T-helper 2 cell treated with Interferon-gamma antibody and Interleukin-4, amounts not matched to agents 5 μg/mL and 100 μg/mL, for 36 hours (primary cell): ENCODE data around the gene BPHL.
"Not testable (repeated sequence)": the region's sequence is repeated elsewhere in the genome, so short reads cannot be mapped to it uniquely, and the experiment has no call there.

Source experiments
- DNase-seq: peaks from one replicate; pipeline ENCODE4 v3.0.0; 2021; ENCODE audit warnings: low spot score
- H3K27ac Mint-ChIP-seq: one replicate; pipeline ENCODE4 v1.8.0; 2021; ENCODE audit warnings: mild to moderate bottlenecking, mixed read lengths
- H3K27me3 Mint-ChIP-seq: one replicate; pipeline ENCODE4 v1.8.0; 2021; ENCODE audit warnings: low read depth, mixed read lengths
- H3K36me3 Mint-ChIP-seq: one replicate; pipeline ENCODE4 v1.8.0; 2021; ENCODE audit warnings: low read depth, mixed read lengths
- H3K4me1 Mint-ChIP-seq: one replicate; pipeline ENCODE4 v1.8.0; 2021; ENCODE audit warnings: low read depth, mixed read lengths
- H3K4me3 Mint-ChIP-seq: one replicate; pipeline ENCODE4 v1.8.0; 2022; ENCODE audit warnings: mild to moderate bottlenecking, moderate library complexity, mixed read lengths
- H3K9me3 Mint-ChIP-seq: one replicate; pipeline ENCODE4 v1.8.0; 2021; ENCODE audit warnings: mixed read lengths

Gene BPHL

DNA sequence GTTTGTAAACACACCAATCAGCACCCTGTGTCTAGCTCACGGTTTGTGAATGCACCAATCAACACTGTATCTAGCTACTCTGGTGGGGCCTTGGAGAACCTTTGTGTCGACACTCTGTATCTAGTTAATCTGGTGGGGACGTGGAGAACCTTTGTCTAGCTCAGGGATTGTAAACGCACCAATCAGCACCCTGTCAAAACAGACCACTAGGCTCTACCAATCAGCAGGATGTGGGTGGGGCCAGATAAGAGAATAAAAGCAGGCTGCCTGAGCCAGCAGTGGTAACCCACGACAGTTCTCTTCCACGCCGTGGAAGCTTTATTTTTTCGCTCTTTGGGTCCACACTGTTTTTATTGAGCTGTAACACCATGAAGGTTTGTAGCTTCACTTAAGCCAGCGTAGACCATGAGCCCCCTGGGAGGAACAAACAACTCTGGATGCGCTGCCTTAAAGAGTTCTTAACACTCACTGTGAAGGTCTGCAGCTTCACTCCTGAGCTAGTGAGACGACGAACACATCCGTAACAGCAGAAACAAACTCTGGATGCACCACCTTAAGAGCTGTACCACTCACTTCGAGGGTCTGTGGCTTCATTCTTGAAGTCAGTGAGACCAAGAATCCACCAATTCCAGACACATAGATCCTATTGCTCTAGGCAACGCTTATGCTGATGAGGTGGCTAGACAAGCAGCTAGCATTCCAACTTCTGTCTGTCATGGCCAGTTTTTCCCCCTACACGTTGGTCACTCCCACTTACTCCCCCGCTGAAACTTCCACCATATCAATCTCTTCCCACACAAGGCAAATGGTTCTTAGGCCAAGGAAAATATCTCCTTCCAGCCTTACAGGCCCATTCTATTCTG, 53.0 kb downstream of the BPHL start:
- H3K27me3 Mint-ChIP-seq: peaks cover 12% of the 10 kb centered on the region
- not testable (repeated sequence) for H3K4me3 Mint-ChIP-seq, H3K9me3 Mint-ChIP-seq, H3K27ac Mint-ChIP-seq, DNase-seq, H3K36me3 Mint-ChIP-seq, H3K4me1 Mint-ChIP-seq

- H3K27me3 Mint-ChIP-seq, H3K4me3 Mint-ChIP-seq, H3K36me3 Mint-ChIP-seq, H3K27ac Mint-ChIP-seq, H3K9me3 Mint-ChIP-seq, H3K4me1 Mint-ChIP-seq, DNase-seq: not testable (repeated sequence)
Measured at GRCh38 chr6:3172789-3173188, 54.3 kb downstream of the BPHL start.

DNA sequence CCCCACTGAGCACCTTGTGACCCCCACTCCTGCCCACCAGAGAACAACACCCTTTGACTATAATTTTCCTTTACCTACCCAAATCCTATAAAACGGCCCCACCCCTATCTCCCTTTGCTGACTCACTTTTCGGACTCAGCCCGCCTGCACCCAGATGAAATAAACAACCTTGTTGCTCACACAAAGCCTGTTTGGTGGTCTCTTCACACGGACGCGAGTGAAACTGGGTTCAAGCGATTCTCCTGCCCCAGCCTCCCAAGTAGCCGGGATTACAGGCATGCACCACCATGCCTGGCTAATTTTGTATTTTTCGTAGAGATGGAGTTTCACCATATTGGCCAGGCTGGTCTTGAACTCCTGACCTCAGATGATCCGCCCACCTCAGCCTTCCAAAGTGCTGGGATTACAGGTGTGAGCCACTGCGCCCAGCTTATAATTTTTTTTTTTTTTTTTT, 55.2 kb downstream of the BPHL start:
- not testable (repeated sequence) for H3K4me3 Mint-ChIP-seq, H3K36me3 Mint-ChIP-seq, H3K27ac Mint-ChIP-seq, DNase-seq, H3K27me3 Mint-ChIP-seq, H3K4me1 Mint-ChIP-seq, H3K9me3 Mint-ChIP-seq

DNA sequence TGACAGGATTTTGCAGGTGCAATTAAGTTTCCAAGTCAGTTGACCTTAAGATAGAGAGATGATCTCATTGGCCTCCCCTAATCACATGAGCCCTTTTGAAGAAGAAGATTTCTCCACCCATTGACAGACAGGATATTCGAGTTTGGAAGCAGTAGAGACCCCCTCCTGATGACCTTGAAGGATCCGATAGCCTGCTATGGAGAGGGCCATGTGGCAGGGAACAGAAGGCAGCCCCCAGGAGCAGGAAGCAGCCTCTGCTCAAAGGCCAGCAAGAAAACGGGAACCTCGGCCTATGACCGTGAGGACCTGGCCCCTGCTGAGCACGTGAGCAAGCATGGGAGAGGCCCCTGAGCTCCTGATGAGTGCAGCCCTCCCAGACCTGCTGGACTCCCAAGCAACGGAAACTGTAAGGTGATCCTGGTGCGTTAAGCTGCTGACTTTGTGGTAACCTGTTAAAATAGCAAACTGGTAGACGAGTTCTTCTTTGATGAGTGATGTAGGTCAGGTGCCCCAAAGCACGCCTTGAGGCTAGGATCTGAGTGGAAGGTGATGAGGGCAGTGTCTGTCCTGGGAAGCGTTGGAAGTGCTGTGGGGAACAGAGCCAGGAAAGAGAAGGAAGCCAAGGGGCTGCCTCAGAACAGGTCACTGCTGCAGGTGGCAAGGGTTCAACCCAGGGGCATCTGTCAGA, 57.3 kb downstream of the BPHL start:
- Mint-ChIP-seq H3K36me3 (no peaks in the 10 kb centered on the region), H3K4me1 (peaks cover 2% of the 10 kb centered on the region), H3K27ac (no peak overlapping the region), H3K27me3 (peaks cover 4% of the 10 kb centered on the region), H3K9me3 (no peaks in the 10 kb centered on the region), H3K4me3 (no peak overlapping the region)
- DNase-seq: no peak

GRCh38 chr6:3176562-3177355, 58.2 kb downstream of the BPHL start:
- H3K4me3 Mint-ChIP-seq: no peak overlapping the region
- peak; percentile 37 for DNase-seq
- no peaks in the 10 kb centered on the region for H3K9me3 Mint-ChIP-seq
- no peaks in the 10 kb centered on the region for H3K36me3 Mint-ChIP-seq
- peaks cover 2% of the 10 kb centered on the region for H3K4me1 Mint-ChIP-seq
- no peak overlapping the region for H3K27ac Mint-ChIP-seq
- peaks cover 6% of the 10 kb centered on the region for H3K27me3 Mint-ChIP-seq

DNA sequence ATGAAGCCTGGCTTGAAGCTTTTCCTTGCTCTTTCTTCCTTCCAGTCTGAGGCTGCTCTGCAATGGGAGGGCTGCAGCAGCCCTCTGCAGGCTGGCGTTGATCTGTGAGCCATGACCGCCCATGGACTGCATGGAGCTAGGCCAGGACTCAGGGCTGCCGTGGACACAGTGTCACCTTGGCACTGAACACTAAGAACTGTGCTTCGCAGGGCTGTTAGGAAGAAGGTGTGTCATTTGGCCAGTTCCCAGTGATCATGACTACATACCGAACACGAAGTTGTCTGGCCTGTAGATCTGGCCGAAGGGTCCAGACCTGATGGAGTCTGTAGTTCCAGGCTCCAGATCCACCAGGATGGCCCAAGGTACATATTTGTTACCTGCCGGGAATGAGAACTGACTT, 60.2 kb downstream of the BPHL start:
- DNase-seq, H3K36me3 Mint-ChIP-seq, H3K9me3 Mint-ChIP-seq, H3K4me1 Mint-ChIP-seq, H3K4me3 Mint-ChIP-seq, H3K27ac Mint-ChIP-seq: not testable (repeated sequence)
- H3K27me3 Mint-ChIP-seq: peaks cover 12% of the 10 kb centered on the region

GRCh38 chr6:3179945-3180344, 61.4 kb downstream of the BPHL start:
- not testable (repeated sequence) for H3K36me3 Mint-ChIP-seq, DNase-seq, H3K4me1 Mint-ChIP-seq, H3K9me3 Mint-ChIP-seq, H3K27ac Mint-ChIP-seq
- peak overlapping the region; percentile 63 for H3K4me3 Mint-ChIP-seq
- H3K27me3 Mint-ChIP-seq: peaks cover 17% of the 10 kb centered on the region

- Mint-ChIP-seq H3K27me3 (peaks cover 24% of the 10 kb centered on the region), H3K27ac (no peak overlapping the region), H3K4me1 (peaks cover 2% of the 10 kb centered on the region), H3K36me3 (no peaks in the 10 kb centered on the region), H3K4me3 (no peak overlapping the region), H3K9me3 (no peaks in the 10 kb centered on the region)
- no peak for DNase-seq
Measured at GRCh38 chr6:3181105-3181504, 62.6 kb downstream of the BPHL start.

DNA sequence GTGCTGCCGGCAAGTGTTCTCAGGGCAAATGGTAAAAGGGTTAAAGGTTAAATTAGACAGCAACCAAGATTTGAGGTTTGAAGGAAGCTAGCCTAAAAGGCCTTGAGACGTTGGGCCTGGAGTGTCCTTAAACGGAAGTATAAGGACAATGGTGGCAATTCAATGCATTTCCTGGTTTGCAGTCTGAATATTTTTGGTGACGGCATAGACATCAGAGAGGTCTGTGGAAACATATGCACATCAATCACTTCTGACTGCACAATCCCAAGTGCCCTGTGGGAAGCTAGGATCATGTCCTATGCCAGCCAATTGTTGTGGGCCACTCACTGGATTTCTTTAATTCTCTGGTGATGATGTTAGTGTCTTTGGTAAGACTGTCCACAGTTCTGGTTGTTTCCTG, 64.6 kb downstream of the BPHL start:
- no peaks in the 10 kb centered on the region for H3K4me1 Mint-ChIP-seq
- no peaks in the 10 kb centered on the region for H3K9me3 Mint-ChIP-seq
- H3K4me3 Mint-ChIP-seq: no peak overlapping the region
- H3K27ac Mint-ChIP-seq: no peak overlapping the region
- no peaks in the 10 kb centered on the region for H3K36me3 Mint-ChIP-seq
- DNase-seq: no peak
- H3K27me3 Mint-ChIP-seq: peaks cover 24% of the 10 kb centered on the region

GRCh38 chr6:3186974-3187382, 68.5 kb downstream of the BPHL start:
- H3K4me1 Mint-ChIP-seq: no peaks in the 10 kb centered on the region
- no peak overlapping the region for H3K4me3 Mint-ChIP-seq
- no peak overlapping the region for H3K27ac Mint-ChIP-seq
- peaks cover 25% of the 10 kb centered on the region for H3K27me3 Mint-ChIP-seq
- DNase-seq: no peak
- H3K9me3 Mint-ChIP-seq: no peaks in the 10 kb centered on the region
- H3K36me3 Mint-ChIP-seq: no peaks in the 10 kb centered on the region

- H3K4me3 Mint-ChIP-seq: no peak overlapping the region
- H3K36me3 Mint-ChIP-seq: no peaks in the 10 kb centered on the region
- H3K27me3 Mint-ChIP-seq: peaks cover 21% of the 10 kb centered on the region
- H3K27ac Mint-ChIP-seq: no peak overlapping the region
- no peaks in the 10 kb centered on the region for H3K4me1 Mint-ChIP-seq
- no peaks in the 10 kb centered on the region for H3K9me3 Mint-ChIP-seq
- DNase-seq: no peak
Measured at GRCh38 chr6:3188262-3188661, 69.8 kb downstream of the BPHL start.

DNA sequence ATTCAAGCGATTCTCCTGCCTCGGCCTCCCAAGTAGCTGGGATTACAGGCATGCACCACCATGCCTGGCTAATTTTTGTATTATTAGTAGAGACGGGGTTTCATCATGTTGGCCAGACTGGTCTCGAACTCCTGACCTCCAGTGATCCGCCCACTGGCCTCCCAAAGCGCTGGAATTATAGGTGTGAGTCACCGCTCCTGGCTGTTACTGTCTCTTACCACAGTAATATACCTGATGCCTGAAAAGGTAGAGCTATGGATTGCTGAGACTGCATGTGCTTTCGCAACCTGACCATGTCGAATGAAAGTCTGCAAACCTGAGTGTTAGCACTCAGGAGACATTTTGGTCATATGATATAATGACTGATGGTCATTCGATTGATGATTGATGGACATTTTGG, 70.7 kb downstream of the BPHL start:
- H3K36me3 Mint-ChIP-seq, H3K4me3 Mint-ChIP-seq, H3K27ac Mint-ChIP-seq, DNase-seq, H3K9me3 Mint-ChIP-seq, H3K4me1 Mint-ChIP-seq: not testable (repeated sequence)
- peaks cover 17% of the 10 kb centered on the region for H3K27me3 Mint-ChIP-seq

GRCh38 chr6:3190056-3190455, 71.5 kb downstream of the BPHL start:
- Mint-ChIP-seq H3K4me1 (no peaks in the 10 kb centered on the region), H3K36me3 (no peaks in the 10 kb centered on the region), H3K9me3 (no peaks in the 10 kb centered on the region), H3K4me3 (no peak overlapping the region), H3K27ac (no peak overlapping the region), H3K27me3 (peaks cover 12% of the 10 kb centered on the region)
- DNase-seq: no peak

DNA sequence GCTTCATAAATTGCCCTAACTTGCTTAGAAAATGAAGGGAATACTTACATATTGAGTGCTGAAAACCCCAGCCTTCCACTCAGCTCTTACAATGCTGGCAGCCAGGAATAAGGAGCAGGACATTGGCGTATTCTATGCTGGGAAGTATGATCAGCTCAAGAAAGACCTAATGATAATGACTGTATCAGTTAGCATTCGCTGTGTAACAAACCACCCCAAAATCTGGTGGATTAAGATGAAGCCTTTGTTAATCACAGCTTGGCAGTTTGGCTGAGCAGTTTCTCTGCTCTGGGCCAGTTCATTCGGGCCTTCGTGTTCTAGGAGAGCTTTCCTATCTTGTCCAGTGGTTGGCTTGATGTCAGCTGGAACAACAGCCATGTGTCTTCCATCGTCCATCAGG, 72.3 kb downstream of the BPHL start:
- H3K36me3 Mint-ChIP-seq: no peaks in the 10 kb centered on the region
- H3K9me3 Mint-ChIP-seq: no peaks in the 10 kb centered on the region
- no peak overlapping the region for H3K27ac Mint-ChIP-seq

More for the DNA sequence above, 72.3 kb downstream of the BPHL start:
- DNase-seq: no peak
- Mint-ChIP-seq H3K4me3 (no peak overlapping the region), H3K4me1 (no peaks in the 10 kb centered on the region), H3K27me3 (peaks cover 6% of the 10 kb centered on the region)
